Activated naive CD8-positive, alpha-beta T cell treated with anti-CD3 and anti-CD28 coated beads, Interleukin-2, amount 50 U/mL, for 24 hours (primary cell): ENCODE data around the gene CAMK2G.

Experiments
- ATAC-seq: fragments of 150-1000 bp; cut with Tn5 transposase; one replicate; pipeline ENCODE4 v1.10.0; 2021
- DNase-seq: peaks from one replicate; pipeline ENCODE4 v3.0.0; 2021
- H3K27ac Mint-ChIP-seq: one replicate; pipeline ENCODE4 v1.8.0; 2021; ENCODE audit warnings: mild to moderate bottlenecking, mixed read lengths
- H3K27me3 Mint-ChIP-seq: one replicate; pipeline ENCODE4 v1.8.0; 2021; ENCODE audit warnings: mixed read lengths
- H3K36me3 Mint-ChIP-seq: one replicate; pipeline ENCODE4 v1.8.0; 2021; ENCODE audit warnings: low read depth, mixed read lengths
- H3K4me1 Mint-ChIP-seq: one replicate; pipeline ENCODE4 v1.8.0; 2021; ENCODE audit warnings: mixed read lengths
- H3K4me3 Mint-ChIP-seq: one replicate; pipeline ENCODE4 v1.8.0; 2021; ENCODE audit warnings: mild to moderate bottlenecking, moderate library complexity, mixed read lengths
- H3K9me3 Mint-ChIP-seq: one replicate; pipeline ENCODE4 v1.8.0; 2021; ENCODE audit warnings: mixed read lengths

Gene CAMK2G

DNA sequence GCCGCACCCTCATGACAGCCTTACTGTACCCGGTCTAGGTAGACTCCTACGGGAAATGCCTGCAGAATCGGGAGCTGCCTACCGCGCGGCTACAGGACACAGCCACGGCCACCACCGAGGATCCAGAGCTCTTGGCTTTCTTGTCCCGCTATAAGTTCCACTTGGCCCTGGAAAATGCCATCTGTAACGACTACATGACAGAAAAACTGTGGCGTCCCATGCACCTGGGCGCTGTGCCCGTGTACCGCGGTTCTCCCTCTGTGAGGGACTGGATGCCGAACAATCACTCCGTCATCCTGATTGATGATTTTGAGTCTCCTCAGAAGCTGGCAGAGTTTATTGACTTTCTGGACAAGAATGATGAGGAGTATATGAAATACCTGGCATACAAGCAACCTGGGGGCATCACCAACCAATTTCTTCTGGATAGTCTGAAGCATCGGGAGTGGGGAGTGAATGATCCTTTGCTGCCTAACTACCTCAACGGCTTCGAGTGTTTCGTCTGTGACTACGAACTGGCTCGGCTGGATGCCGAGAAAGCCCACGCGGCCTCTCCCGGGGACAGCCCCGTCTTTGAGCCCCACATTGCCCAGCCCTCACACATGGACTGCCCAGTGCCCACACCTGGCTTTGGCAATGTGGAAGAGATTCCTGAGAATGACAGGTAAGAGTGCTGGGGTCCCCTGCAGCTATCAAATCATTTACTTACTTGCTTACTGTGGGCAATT is 101.0 kb downstream of the CAMK2G start:
- H3K9me3 Mint-ChIP-seq, result no peaks in the 10 kb centered on the region
- H3K27me3 Mint-ChIP-seq, result no peaks in the 10 kb centered on the region
- peak overlapping the region; percentile 96 for H3K4me3 Mint-ChIP-seq
- H3K4me1 Mint-ChIP-seq, result peaks cover 43% of the 10 kb centered on the region
- peaks cover 65% of the 10 kb centered on the region for H3K36me3 Mint-ChIP-seq
- peak; percentile 26 for DNase-seq
- peak overlapping the region; percentile 96 for H3K27ac Mint-ChIP-seq
- ATAC-seq, result no peak

DNA sequence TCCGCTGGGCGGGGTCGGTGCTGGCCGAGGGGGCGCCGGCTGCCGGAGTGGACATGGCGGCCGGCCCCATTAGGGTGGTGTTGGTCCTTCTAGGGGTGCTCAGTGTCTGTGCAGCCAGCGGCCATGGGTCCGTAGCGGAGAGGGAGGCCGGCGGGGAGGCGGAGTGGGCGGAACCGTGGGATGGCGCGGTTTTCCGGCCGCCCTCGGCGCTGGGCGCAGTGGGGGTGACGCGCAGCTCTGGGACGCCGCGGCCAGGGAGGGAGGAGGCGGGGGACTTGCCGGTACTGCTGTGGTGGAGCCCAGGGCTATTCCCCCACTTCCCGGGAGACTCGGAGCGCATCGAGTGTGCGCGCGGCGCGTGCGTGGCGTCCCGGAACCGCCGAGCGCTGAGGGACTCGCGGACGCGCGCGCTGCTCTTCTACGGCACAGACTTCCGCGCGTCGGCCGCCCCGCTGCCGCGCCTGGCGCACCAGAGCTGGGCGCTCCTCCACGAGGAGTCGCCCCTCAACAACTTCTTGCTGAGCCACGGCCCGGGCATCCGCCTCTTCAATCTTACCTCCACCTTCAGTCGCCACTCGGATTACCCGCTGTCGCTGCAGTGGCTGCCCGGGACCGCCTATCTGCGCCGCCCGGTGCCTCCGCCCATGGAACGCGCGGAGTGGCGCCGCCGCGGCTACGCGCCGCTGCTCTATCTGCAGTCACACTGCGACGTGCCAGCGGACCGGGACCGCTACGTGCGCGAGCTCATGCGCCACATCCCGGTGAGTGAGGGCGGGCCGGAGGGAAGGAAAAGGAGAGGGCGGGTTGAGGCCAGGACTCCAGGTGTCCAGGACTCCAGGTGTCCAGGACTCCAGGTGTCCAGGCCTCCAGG is 101.8 kb downstream of the CAMK2G start:
- H3K27ac Mint-ChIP-seq, result peak overlapping the region; percentile 96
- peaks cover 65% of the 10 kb centered on the region for H3K36me3 Mint-ChIP-seq
- DNase-seq, result peak; percentile 87
- no peaks in the 10 kb centered on the region for H3K9me3 Mint-ChIP-seq
- H3K4me1 Mint-ChIP-seq, result peaks cover 45% of the 10 kb centered on the region
- peak; percentile 72 for ATAC-seq
- H3K4me3 Mint-ChIP-seq, result peak overlapping the region; percentile 96
- no peaks in the 10 kb centered on the region for H3K27me3 Mint-ChIP-seq

DNA sequence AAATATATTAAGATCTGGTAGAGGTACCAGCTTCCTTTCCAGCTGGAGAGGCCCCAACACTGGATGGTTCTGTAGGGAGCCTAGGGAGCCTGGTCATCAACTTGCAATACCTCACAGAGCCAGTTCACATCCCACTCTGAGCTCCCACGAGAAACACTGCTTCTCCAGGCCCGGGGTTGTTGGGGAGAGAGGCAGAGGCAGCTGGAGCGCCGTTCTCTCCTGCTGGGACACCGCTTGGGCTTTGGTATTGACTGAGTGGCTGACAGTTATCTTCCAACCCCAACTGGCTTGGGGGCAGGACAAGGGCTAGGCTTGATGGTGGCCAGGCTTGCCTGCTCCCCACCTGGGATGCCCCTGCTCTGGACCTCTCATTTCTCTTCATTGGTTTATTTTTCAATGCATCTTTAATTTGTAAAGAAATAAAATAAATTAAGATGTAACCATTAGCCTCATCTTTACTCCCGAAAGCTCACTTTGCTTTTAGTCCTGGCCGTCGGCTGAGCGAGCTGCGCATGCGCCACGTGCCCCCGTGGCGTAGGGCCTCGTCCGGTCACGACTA is 102.6 kb downstream of the CAMK2G start:
- Mint-ChIP-seq H3K27me3 (no peaks in the 10 kb centered on the region), H3K4me3 (peak overlapping the region; percentile 96), H3K9me3 (no peaks in the 10 kb centered on the region), H3K36me3 (peaks cover 62% of the 10 kb centered on the region), H3K27ac (peak overlapping the region; percentile 96), H3K4me1 (peaks cover 38% of the 10 kb centered on the region)
- DNase-seq (peak; percentile 84), ATAC-seq (peak; percentile 48)

DNA sequence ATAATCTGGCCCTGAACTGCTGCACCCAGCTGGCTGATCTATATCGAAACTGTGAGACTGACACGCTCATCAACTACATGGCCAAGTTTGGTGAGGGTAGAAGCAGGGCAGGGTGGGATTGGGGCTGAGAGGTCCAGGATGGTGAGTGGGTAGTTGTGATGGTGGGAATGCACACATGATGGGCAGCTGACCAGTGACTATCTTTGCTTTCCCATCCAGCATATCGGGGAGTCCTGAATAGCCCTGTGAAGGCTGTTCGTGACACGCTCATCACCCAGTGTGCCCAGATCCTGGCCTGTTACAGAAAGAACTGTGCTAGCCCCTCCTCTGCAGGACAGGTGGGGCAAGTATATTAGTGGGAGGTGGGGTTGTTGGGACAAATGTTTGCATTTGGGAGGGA is 105.0 kb downstream of the CAMK2G start:
- Mint-ChIP-seq H3K4me1 (peaks cover 26% of the 10 kb centered on the region), H3K36me3 (peaks cover 67% of the 10 kb centered on the region), H3K27ac (peak overlapping the region; percentile 23), H3K4me3 (no peak overlapping the region), H3K27me3 (no peaks in the 10 kb centered on the region), H3K9me3 (no peaks in the 10 kb centered on the region)
- ATAC-seq (no peak), DNase-seq (no peak)

DNA sequence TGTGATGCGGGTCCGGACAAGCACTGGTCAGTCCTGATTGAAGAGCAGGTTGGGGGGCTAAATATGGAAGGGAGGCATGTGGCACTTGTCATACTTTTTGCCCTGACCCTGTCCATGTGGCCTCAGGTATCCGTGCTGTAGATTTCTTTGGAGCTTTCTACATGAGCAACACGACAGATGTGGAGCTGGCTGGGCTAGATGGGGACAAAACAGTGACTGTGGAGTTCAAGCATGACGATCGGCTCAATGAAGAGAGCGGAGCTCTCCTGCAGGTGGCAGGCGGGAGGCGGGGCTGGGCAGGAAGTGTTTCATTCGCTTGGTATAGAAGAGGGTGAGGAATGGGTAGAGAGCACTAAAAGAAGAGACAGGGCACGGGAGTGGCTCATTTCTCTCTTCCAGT is 105.5 kb downstream of the CAMK2G start:
- H3K27me3 Mint-ChIP-seq, result no peaks in the 10 kb centered on the region
- peaks cover 65% of the 10 kb centered on the region for H3K36me3 Mint-ChIP-seq
- no peak overlapping the region for H3K4me3 Mint-ChIP-seq
- peak overlapping the region; percentile 23 for H3K27ac Mint-ChIP-seq
- no peaks in the 10 kb centered on the region for H3K9me3 Mint-ChIP-seq
- ATAC-seq, result no peak
- H3K4me1 Mint-ChIP-seq, result peaks cover 21% of the 10 kb centered on the region
- DNase-seq, result peak; percentile 41

DNA sequence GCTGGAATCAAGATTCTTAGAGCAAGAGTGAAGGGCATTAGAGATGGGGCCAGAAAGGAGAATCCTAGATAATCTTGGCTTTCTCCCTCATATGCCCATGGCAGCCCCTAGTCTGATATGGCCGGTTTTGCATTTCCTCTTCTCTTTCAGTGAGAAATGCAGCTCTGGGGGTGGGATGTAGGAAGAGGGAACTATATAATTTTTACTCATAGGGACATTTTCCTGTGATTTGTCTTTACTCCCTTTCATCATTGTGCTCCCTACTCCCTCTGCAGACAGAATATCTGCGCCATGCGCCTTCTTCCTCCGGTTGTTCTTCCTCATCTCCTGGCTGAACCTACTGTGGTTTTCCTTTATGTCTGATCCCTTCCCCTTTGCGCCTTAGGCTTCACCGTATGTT is 109.3 kb downstream of the CAMK2G start:
- Mint-ChIP-seq H3K4me1 (peaks cover 28% of the 10 kb centered on the region), H3K4me3 (no peak overlapping the region), H3K36me3 (peaks cover 68% of the 10 kb centered on the region), H3K27me3 (no peaks in the 10 kb centered on the region), H3K9me3 (no peaks in the 10 kb centered on the region), H3K27ac (no peak overlapping the region)
- no peak for DNase-seq
- ATAC-seq, result no peak

DNA sequence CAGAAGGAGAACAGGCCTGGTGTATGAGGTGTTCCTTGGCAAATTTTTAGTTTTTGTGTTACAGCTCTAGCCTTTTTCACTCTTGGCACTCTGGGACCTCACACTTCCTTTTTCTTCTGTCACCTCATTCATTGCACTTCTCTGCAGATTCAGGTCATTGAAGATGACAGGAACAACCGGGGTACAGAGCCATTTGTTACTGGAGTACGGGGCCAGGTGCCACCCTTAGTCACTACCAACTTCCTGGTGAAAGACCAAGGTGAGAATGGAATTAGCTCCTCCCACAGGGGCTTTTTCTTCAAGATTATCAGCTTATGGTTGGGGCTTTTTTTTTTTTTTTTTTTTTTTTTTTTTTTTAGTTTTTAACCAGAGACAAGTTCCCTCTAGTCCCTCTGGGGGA is 111.0 kb downstream of the CAMK2G start:
- Mint-ChIP-seq H3K27ac (peak overlapping the region; percentile 82), H3K27me3 (no peaks in the 10 kb centered on the region), H3K9me3 (no peaks in the 10 kb centered on the region), H3K4me1 (peaks cover 38% of the 10 kb centered on the region), H3K4me3 (no peak overlapping the region), H3K36me3 (peaks cover 61% of the 10 kb centered on the region)
- ATAC-seq, result no peak
- DNase-seq, result no peak

DNA sequence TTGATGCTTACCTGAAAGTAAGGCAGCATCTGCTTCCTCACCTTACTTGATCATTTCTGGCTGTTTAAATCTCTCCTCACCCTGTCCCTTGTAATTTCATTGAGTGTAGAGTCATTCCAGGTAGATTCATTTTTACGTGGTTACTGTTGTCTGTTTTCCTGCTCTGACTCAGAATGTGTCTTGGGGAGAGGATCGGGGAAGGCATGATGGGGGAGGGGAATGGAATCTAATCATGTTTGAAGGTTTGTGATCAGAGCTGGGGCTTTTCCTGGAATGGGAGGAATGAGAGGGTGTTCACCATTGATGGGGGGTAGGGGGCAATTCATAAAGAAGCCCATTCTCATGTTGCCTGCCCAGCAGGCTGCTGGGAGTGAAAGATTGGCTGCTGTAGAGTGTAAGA is 111.4 kb downstream of the CAMK2G start:
- Mint-ChIP-seq H3K4me1 (peaks cover 42% of the 10 kb centered on the region), H3K27ac (peak overlapping the region; percentile 82), H3K36me3 (peaks cover 62% of the 10 kb centered on the region), H3K4me3 (no peak overlapping the region), H3K27me3 (no peaks in the 10 kb centered on the region), H3K9me3 (no peaks in the 10 kb centered on the region)
- DNase-seq, result no peak
- peak; percentile 38 for ATAC-seq
